Activated B cell treated with CpG ODN at 0.5 μM for 24 hours (primary cell): ENCODE measurements around the gene MGST3. TPM values are rescaled to one million over a fixed set of nuclear protein-coding genes. Genes with fewer than 3 reads are reported as not detected.

ENCODE experiments used
- ATAC-seq: fragments of 200-7000 bp; cut with Tn5 transposase; one replicate; pipeline ENCODE4 v1.10.0; 2021; ENCODE audit warnings: low read depth, mild to moderate bottlenecking, moderate library complexity
- CTCF ChIA-PET: fragments of 350-600 bp; sonication (Branson Sonifier 250); formaldehyde crosslinking; loops from one replicate; lab custom pipeline; 2021; ENCODE audit warnings: antibody characterized with exemption; lab: Charles Lee
- POLR2A ChIA-PET: fragments of 350-600 bp; sonication (Branson Sonifier 250); formaldehyde crosslinking; loops from one replicate; lab custom pipeline; 2021; ENCODE audit warnings: antibody characterized with exemption; lab: Charles Lee
- DNase-seq: peaks from one replicate; pipeline ENCODE4 v3.0.0; 2022
- H3K27ac Mint-ChIP-seq: one replicate; pipeline ENCODE4 v1.8.0; 2020; ENCODE audit warnings: mixed read lengths
- H3K27me3 Mint-ChIP-seq: one replicate; pipeline ENCODE4 v1.8.0; 2021; ENCODE audit warnings: mixed read lengths
- H3K36me3 Mint-ChIP-seq: one replicate; pipeline ENCODE4 v1.8.0; 2021; ENCODE audit warnings: low read depth, mixed read lengths
- H3K4me1 Mint-ChIP-seq: one replicate; pipeline ENCODE4 v1.8.0; 2021; ENCODE audit warnings: mixed read lengths
- H3K4me3 Mint-ChIP-seq: one replicate; pipeline ENCODE4 v1.8.0; 2020; ENCODE audit warnings: mild to moderate bottlenecking, mixed read lengths
- H3K9me3 Mint-ChIP-seq: one replicate; pipeline ENCODE4 v1.8.0; 2020; ENCODE audit warnings: mixed read lengths
- intact Hi-C: fragments of 100-400 bp; cut with micrococcal nuclease; formaldehyde crosslinking; loops from one replicate; pipeline ENCODE4 v1.15.1; 2024
- total RNA-seq: library from RNA; stranded (reverse); gene quantifications from 2 replicates; pipeline ENCODE4 v1.2.3, GENCODE V29; 2022
- TF ChIP-seq, protein P1 (sequence below): fragments of 200-600 bp; IDR thresholded peaks from one replicate; pipeline ENCODE4 v1.8.0; 2022; ENCODE audit warnings: antibody characterized with exemption, mild to moderate bottlenecking

Gene MGST3
- total RNA-seq, 1 donor from 2014 or later = 31.3 TPM

DNA sequence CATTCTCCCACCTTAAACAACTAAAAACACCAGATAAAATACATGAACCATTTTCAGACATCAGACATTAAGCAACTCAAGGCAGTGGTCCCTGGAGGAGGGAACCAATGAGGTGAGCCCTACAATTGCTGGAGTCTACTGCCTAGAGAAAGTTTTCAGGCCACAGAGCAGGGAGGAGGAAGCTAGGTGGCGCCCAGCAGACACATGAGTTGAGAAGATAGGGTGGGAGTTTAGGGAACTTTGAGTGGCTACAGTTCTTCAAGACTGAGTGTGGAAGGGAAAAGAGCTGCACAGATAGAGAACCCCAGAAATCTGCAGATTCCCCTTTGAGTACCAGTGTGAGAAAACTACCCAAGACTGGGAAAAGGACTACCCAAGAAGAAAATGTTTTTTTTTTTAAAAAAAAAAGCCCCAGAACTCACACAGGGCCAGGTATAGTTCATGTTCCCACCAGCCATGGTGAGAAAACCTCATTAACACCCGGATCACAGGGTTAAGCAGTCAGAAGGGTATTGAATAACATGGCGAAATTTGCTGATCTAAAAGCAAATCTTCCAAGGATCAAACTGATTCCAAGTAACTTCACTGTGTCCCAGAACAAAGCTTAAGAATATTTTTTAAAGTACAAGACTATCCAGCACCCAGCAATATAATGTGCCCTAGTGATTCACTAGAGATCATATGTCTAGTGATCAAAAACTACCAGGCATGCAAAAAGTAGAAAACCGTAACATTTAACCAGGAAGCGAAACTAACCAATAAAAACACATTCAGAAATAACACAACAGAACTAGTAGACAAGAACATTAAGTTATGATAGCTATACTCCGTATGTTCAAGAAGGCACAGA is 55.3 kb downstream of the MGST3 start:
- peak overlapping the region; percentile 59 for H3K27ac Mint-ChIP-seq
- no peaks in the 10 kb centered on the region for H3K9me3 Mint-ChIP-seq
- no peaks in the 10 kb centered on the region for H3K27me3 Mint-ChIP-seq
- ATAC-seq (peak; percentile 66), DNase-seq (no peak)
- peaks cover 24% of the 10 kb centered on the region for H3K4me1 Mint-ChIP-seq
- ChIA-PET CTCF (interaction anchor here (1.0 to 2.0 kb wide), 5 partner anchors 63 to 792 kb away, joined by 3 to 6 read pairs (median 3); partner anchors contain the start of gene TMCO1), POLR2A (interaction anchor here (1.3 kb wide), 2 partner anchors 12 to 56 kb away, joined by 3 to 8 read pairs; partner anchors contain the start of genes ALDH9A1 and MGST3)
- TF ChIP-seq, protein P1, sequence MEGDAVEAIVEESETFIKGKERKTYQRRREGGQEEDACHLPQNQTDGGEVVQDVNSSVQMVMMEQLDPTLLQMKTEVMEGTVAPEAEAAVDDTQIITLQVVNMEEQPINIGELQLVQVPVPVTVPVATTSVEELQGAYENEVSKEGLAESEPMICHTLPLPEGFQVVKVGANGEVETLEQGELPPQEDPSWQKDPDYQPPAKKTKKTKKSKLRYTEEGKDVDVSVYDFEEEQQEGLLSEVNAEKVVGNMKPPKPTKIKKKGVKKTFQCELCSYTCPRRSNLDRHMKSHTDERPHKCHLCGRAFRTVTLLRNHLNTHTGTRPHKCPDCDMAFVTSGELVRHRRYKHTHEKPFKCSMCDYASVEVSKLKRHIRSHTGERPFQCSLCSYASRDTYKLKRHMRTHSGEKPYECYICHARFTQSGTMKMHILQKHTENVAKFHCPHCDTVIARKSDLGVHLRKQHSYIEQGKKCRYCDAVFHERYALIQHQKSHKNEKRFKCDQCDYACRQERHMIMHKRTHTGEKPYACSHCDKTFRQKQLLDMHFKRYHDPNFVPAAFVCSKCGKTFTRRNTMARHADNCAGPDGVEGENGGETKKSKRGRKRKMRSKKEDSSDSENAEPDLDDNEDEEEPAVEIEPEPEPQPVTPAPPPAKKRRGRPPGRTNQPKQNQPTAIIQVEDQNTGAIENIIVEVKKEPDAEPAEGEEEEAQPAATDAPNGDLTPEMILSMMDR = no peak
- intact Hi-C loops = no loop called here
- H3K36me3 Mint-ChIP-seq = peaks cover 66% of the 10 kb centered on the region
- H3K4me3 Mint-ChIP-seq = peak overlapping the region; percentile 55

DNA sequence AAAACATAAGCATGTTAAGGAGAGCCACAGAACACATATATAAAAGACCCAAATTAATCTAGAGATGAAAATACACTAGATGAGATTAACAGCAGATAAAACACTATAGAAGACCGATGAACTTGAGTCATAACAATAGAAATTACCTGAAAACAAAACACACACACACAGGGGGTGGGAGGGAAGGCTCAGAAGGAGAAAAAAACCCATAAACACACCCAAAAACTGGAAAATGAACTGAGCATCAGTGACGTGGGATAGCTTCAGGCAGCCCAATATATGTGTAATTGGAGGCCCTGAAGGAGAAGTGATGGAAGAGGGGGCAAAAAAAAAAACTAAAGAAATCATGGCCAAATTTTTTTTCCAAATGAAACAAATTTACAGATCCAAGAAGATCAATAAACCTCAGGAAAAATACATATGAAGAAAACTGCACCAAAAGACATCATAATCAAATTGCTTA is 56.0 kb downstream of the MGST3 start:
- CTCF ChIA-PET = interaction anchor here (1.0 to 2.0 kb wide), 4 partner anchors 62 to 228 kb away, joined by 3 to 6 read pairs (median 3); partner anchors contain the start of gene TMCO1
- TF ChIP-seq, protein P1 = no peak
- H3K4me1 Mint-ChIP-seq = peaks cover 28% of the 10 kb centered on the region
- POLR2A ChIA-PET = interaction anchor here (1.3 kb wide), 1 partner anchor 11 kb away, joined by 8 read pairs; the partner anchor contains the start of gene ALDH9A1
- intact Hi-C loops = no loop called here
- H3K27me3 Mint-ChIP-seq = no peaks in the 10 kb centered on the region
- H3K36me3 Mint-ChIP-seq = peaks cover 67% of the 10 kb centered on the region
- H3K4me3 Mint-ChIP-seq = peak overlapping the region; percentile 55
- H3K9me3 Mint-ChIP-seq = no peaks in the 10 kb centered on the region
- ATAC-seq (no peak), DNase-seq (no peak)
- peak overlapping the region; percentile 59 for H3K27ac Mint-ChIP-seq

DNA sequence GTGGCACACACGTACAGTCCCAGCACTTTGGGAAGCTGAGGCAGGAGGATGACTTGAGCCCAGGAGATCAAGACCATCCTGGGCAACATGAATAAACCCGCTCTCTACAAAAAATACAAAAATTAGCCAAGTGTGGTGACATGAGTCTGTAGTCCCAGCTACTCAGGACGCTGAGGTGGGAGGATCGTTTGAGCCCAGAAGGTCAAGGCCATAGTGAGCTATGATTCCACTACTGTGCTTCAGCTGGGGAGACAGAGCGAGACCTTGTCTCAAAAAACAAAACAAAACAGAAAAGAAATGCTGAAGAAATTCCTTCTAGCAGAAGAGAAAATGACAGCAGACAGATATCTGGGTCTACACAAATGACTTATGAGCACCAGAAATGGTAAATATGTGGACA is 57.0 kb downstream of the MGST3 start:
- TF ChIP-seq, protein P1 = no peak
- intact Hi-C loops = no loop called here
- POLR2A ChIA-PET = no interaction called here
- CTCF ChIA-PET = interaction anchor here (0.6 kb wide), 1 partner anchor 9 kb away, joined by 3 read pairs; no protein-coding TSS in a partner anchor
- Mint-ChIP-seq H3K36me3 (peaks cover 59% of the 10 kb centered on the region), H3K27ac (no peak overlapping the region), H3K4me3 (no peak overlapping the region), H3K27me3 (no peaks in the 10 kb centered on the region), H3K9me3 (no peaks in the 10 kb centered on the region), H3K4me1 (peaks cover 32% of the 10 kb centered on the region)
- ATAC-seq (no peak), DNase-seq (no peak)

DNA sequence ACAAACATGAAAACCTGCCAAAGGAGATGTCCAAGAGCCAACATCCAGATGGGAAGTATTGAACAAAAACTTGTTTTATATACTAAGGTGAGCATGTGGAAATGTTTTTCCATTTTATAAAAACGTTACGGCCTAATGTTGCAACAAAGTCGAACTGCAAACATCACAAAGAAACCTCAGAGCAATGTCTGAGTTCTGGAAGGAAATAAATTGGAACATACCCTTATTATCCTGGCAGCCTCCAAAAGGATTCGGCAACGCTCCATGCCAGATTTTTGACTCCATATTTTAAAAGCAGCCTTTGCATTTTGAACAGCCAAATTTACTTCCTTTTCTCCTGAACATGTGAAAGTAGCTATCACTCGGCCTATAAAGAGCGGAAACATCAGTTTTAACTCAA is 64.0 kb downstream of the MGST3 start:
- DNase-seq = no peak
- Mint-ChIP-seq H3K4me1 (peaks cover 35% of the 10 kb centered on the region), H3K4me3 (no peak overlapping the region), H3K27me3 (no peaks in the 10 kb centered on the region), H3K36me3 (peaks cover 44% of the 10 kb centered on the region), H3K9me3 (no peaks in the 10 kb centered on the region), H3K27ac (no peak overlapping the region)
- TF ChIP-seq, protein P1 = no peak
- intact Hi-C loops = loop anchor here (5.0 kb wide), 2 partner anchors 98 to 217 kb away; no protein-coding TSS in a partner anchor
- CTCF ChIA-PET = no interaction called here
- POLR2A ChIA-PET = interaction anchor here (0.8 kb wide), 1 partner anchor 12 kb away, joined by 4 read pairs; no protein-coding TSS in a partner anchor
- ATAC-seq = no peak

DNA sequence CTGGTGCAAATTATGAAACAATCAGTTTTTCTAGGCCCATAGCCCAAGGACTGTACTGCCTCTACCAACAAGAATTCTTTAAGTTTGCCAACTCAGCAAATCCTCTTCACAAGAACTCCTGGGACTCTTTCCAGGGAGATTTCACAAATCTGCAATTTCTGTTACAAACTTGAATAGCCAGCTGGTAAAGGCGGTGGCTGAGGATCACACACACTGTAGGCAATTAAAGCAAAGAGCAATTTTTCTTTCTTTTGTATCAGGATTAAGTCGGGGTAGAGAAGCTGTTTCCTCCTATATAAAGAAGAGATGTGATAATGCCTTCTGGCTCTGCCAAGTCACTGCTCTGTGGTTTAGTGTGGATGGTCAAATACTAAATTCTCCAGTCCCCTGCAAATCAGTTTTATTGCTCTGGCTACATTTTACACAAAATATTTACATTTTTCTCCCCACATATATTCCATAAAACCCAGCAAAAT is 65.6 kb downstream of the MGST3 start:
- DNase-seq (no peak), ATAC-seq (no peak)
- Mint-ChIP-seq H3K4me3 (peak overlapping the region; percentile 26), H3K4me1 (peaks cover 35% of the 10 kb centered on the region), H3K27ac (peak overlapping the region; percentile 19), H3K36me3 (peaks cover 30% of the 10 kb centered on the region), H3K27me3 (peaks cover 4% of the 10 kb centered on the region), H3K9me3 (no peaks in the 10 kb centered on the region)
- ChIA-PET POLR2A (no interaction called here), CTCF (interaction anchor here (0.5 kb wide), 1 partner anchor 9 kb away, joined by 3 read pairs; no protein-coding TSS in a partner anchor)
- TF ChIP-seq, protein P1 = no peak
- intact Hi-C loops = loop anchor here (5.0 kb wide), 2 partner anchors 99 to 216 kb away; no protein-coding TSS in a partner anchor
